Measurements from ENCODE around the gene SLC46A2.

DNA sequence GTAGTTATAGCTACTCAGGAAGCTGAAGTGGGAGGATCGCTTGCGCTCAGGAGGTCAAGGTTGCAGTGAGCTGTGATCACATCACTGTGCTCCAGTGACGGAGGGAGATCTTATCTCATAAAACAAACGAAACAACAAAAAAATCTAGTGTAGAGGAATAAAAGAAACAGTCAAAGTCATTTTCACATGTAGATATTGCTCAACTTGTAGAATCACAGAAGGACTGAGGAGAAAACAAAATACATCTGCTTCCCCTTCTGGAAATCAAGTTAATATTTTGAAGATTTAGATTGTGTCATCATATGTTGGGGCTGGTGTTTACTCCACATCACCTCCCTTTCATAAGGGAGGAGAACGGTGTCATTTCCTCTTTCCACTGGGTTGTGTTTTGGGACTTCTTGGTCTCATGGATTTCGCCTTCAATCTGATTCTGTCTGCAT is 8.2 kb upstream of the SLC46A2 start:
- no peak for TF ChIP-seq POLR2AphosphoS5 (IDR thresholded peaks at IDR 0.05; ENCODE audit: low read depth)
- TF ChIP-seq, protein P1, sequence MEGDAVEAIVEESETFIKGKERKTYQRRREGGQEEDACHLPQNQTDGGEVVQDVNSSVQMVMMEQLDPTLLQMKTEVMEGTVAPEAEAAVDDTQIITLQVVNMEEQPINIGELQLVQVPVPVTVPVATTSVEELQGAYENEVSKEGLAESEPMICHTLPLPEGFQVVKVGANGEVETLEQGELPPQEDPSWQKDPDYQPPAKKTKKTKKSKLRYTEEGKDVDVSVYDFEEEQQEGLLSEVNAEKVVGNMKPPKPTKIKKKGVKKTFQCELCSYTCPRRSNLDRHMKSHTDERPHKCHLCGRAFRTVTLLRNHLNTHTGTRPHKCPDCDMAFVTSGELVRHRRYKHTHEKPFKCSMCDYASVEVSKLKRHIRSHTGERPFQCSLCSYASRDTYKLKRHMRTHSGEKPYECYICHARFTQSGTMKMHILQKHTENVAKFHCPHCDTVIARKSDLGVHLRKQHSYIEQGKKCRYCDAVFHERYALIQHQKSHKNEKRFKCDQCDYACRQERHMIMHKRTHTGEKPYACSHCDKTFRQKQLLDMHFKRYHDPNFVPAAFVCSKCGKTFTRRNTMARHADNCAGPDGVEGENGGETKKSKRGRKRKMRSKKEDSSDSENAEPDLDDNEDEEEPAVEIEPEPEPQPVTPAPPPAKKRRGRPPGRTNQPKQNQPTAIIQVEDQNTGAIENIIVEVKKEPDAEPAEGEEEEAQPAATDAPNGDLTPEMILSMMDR (conservative IDR thresholded peaks at IDR 0.05; ENCODE audit: low read depth in 2 of 2) = no peak
- no peak for TF ChIP-seq EZH2 (IDR thresholded peaks at IDR 0.05; ENCODE audit: low read depth, unreplicated experiment)
- no peak for TF ChIP-seq ZNF114 (CRISPR knock-in tag; IDR thresholded peaks at IDR 0.05)
- no peak for TF ChIP-seq EZH2phosphoT487 (IDR thresholded peaks at IDR 0.05; ENCODE audit: unreplicated experiment)
- no peak for TF ChIP-seq ZNF331 (CRISPR knock-in tag; IDR thresholded peaks at IDR 0.05; ENCODE audit: low read depth)
